Mucosa of rectum (tissue), 2 donors: ENCODE measurements around the gene S1PR3.

ENCODE experiments used
- H3K27ac ChIP-seq, 2 donors: one replicate each; pipeline ENCODE4 v1.7.0; 2013; ENCODE audit warnings: inconsistent platforms in 2 of 2, low read depth in 2 of 2, low read length in 2 of 2
- H3K27me3 ChIP-seq, 2 donors: one replicate each; pipeline ENCODE4 v1.7.0; 2013; ENCODE audit warnings: low read length in 2 of 2; ENCODE audit not compliant: control insufficient read depth in 2 of 2, insufficient read depth in 2 of 2
- H3K36me3 ChIP-seq, 2 donors: one replicate each; pipeline ENCODE4 v1.7.0; 2013; ENCODE audit warnings: low read length in 2 of 2; ENCODE audit not compliant: control insufficient read depth in 2 of 2, insufficient read depth in 2 of 2
- H3K4me1 ChIP-seq, 2 donors: one replicate each; pipeline ENCODE4 v1.7.0; 2013; ENCODE audit warnings: low read length in 2 of 2, mild to moderate bottlenecking in 1 of 2; ENCODE audit not compliant: control insufficient read depth in 2 of 2, insufficient read depth in 2 of 2
- H3K4me3 ChIP-seq, 2 donors: one replicate each; pipeline ENCODE4 v1.7.0; 2013; ENCODE audit warnings: low read length in 2 of 2
- H3K9ac ChIP-seq, 2 donors: one replicate each; pipeline ENCODE4 v1.7.0; 2013; ENCODE audit warnings: low read length in 2 of 2, low read depth in 1 of 2, mild to moderate bottlenecking in 1 of 2
- H3K9me3 ChIP-seq, 2 donors: one replicate each; pipeline ENCODE4 v1.7.0; 2013; ENCODE audit warnings: low read length in 2 of 2; ENCODE audit not compliant: control insufficient read depth in 2 of 2
- donor health status: healthy.
- donor health status: Normal muscosa, but diverticular disease.

Gene S1PR3

DNA sequence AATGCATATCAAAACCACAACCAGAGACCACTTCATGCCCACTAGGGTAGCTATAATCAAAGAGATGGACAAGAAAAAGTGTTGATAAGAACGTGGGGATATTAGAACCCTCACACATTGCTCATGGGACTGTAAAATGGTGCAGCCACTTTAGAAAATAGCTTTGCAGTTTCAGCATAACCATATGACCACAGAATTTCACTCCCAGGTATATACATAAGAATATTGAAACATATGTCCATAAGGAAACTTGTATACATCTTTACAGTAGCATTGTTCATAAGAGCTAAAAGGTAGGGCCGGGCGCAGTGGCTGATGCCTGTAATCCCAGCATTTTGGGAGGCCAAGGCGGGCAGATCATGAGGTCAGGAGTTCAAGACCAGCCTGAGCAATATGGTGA is 56.4 kb downstream of the S1PR3 start:
- Histone ChIP-seq H3K27me3 (no peaks in the 10 kb centered on the region), H3K9ac (no peak overlapping the region), H3K9me3 (no peaks in the 10 kb centered on the region), H3K4me1 (no peaks in the 10 kb centered on the region), H3K4me3 (no peak overlapping the region), H3K36me3 (no peaks in the 10 kb centered on the region), H3K27ac (no peak overlapping the region)

- Histone ChIP-seq H3K4me1 (no peaks in the 10 kb centered on the region), H3K36me3 (no peaks in the 10 kb centered on the region), H3K9ac (no peak overlapping the region), H3K4me3 (no peak overlapping the region), H3K9me3 (no peaks in the 10 kb centered on the region), H3K27me3 (no peaks in the 10 kb centered on the region), H3K27ac (no peak overlapping the region)
Measured at GRCh38 chr9:89048616-89049015, 57.3 kb downstream of the S1PR3 start.

- Histone ChIP-seq H3K9ac (no peak overlapping the region), H3K27ac (no peak overlapping the region), H3K36me3 (no peaks in the 10 kb centered on the region), H3K4me1 (no peaks in the 10 kb centered on the region), H3K27me3 (no peaks in the 10 kb centered on the region), H3K9me3 (no peaks in the 10 kb centered on the region), H3K4me3 (no peak overlapping the region)
Measured at GRCh38 chr9:89049646-89050045, 58.4 kb downstream of the S1PR3 start.

- Histone ChIP-seq H3K27ac (no peak overlapping the region), H3K9ac (no peak overlapping the region), H3K4me1 (no peaks in the 10 kb centered on the region), H3K27me3 (no peaks in the 10 kb centered on the region), H3K9me3 (no peaks in the 10 kb centered on the region), H3K4me3 (no peak overlapping the region), H3K36me3 (no peaks in the 10 kb centered on the region)
Measured at GRCh38 chr9:89051421-89052025, 60.3 kb downstream of the S1PR3 start.

- H3K9me3 ChIP-seq: no peaks in the 10 kb centered on the region
- H3K9ac ChIP-seq: no peak overlapping the region
- no peak overlapping the region for H3K27ac ChIP-seq
- no peaks in the 10 kb centered on the region for H3K4me1 ChIP-seq
- H3K4me3 ChIP-seq: no peak overlapping the region
- H3K27me3 ChIP-seq: no peaks in the 10 kb centered on the region
- no peaks in the 10 kb centered on the region for H3K36me3 ChIP-seq
Measured at GRCh38 chr9:89052470-89053097, 61.3 kb downstream of the S1PR3 start.

DNA sequence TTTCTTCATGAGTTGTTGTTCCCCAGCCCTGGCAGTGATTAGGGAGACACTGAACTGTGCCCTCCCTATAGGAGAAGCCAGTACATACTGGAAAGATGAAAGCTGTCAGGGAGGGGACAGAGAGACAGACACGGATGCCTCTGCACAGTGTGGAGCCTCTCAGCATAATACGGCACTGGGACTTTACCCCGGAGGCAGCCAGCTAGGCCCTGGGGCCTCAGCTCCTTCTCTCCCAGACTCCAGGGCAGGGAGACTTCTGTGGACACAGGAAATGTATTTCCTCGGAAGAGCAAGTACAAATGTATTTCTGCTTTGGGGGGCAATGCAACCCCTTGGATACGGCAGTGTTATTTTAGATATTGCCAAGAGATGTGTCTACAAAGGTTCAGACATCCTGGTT is 62.0 kb downstream of the S1PR3 start:
- no peaks in the 10 kb centered on the region for H3K4me1 ChIP-seq
- H3K36me3 ChIP-seq: no peaks in the 10 kb centered on the region
- no peak overlapping the region for H3K27ac ChIP-seq
- no peaks in the 10 kb centered on the region for H3K27me3 ChIP-seq
- H3K9ac ChIP-seq: no peak overlapping the region
- no peaks in the 10 kb centered on the region for H3K9me3 ChIP-seq
- no peak overlapping the region for H3K4me3 ChIP-seq
